Stimulated activated CD8-positive, alpha-beta memory T cell treated with anti-CD3 and anti-CD28 coated beads, Interleukin-7, amount 100 ng/mL, for 24 hours (primary cell): ENCODE measurements around the gene RFC2.

Experiments used
- DNase-seq: peaks from one replicate; pipeline ENCODE4 v3.0.0-alpha.2; 2020; ENCODE audit warnings: low read depth

The RFC2 gene

GRCh38 chr7:74190259-74190658 lies 63.9 kb downstream of the RFC2 start:
- no peak for DNase-seq

- DNase-seq: no peak
Observed at GRCh38 chr7:74187915-74188675, 66.1 kb downstream of the RFC2 start.

- DNase-seq: no peak
Observed at GRCh38 chr7:74185636-74186035, 68.6 kb downstream of the RFC2 start.

- no peak for DNase-seq
Observed at GRCh38 chr7:74185016-74185415, 69.2 kb downstream of the RFC2 start.

- no peak for DNase-seq
Observed at GRCh38 chr7:74183653-74184450, 70.3 kb downstream of the RFC2 start.

- no peak for DNase-seq
Observed at GRCh38 chr7:74183142-74183541, 71.1 kb downstream of the RFC2 start.

- no peak for DNase-seq
Observed at GRCh38 chr7:74182453-74183090, 71.6 kb downstream of the RFC2 start.

- no peak for DNase-seq
Observed at GRCh38 chr7:74181821-74182220, 72.4 kb downstream of the RFC2 start.
